ENCODE results near the gene RELN.

Gene RELN

DNA sequence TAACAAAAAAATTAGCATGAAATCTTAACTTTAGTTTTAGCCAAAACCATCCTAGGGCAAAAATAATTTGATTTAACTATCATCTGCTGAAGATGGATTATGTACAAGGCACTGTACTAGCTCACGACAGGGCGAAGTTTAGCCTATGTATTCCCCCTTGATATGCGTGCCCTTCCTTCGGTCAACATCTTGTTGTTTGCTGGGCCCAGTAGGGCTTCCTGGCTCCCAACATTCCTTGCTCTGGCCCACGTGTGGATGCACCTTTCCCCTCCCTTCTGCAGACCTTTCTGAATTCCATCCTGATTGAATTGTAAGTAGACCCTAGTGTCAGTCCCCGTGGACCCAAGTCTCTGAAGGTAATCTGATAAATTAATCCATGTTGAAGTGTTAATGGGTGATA is 212.0 kb downstream of the RELN start:
- no peak for DNase-seq

DNA sequence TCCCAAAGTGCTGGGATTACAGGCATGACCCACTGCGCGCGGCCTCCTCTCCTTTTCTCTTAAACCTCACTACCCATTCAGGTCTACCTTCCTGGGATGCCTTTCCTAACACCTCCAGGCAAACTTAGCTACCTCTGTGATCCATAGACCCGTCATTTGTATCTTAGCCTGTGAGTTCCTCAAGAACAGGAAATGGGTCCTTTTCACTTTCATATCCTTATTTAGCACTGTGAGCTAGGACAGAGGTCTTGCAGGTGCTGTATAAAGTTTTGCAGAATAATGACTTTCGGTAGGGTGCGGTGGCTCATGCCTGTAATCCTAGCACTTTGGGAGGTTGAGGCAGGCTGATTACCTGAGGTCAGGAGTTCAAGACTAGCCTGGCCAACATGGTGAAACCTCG is 215.7 kb downstream of the RELN start:
- no peak for DNase-seq

DNA sequence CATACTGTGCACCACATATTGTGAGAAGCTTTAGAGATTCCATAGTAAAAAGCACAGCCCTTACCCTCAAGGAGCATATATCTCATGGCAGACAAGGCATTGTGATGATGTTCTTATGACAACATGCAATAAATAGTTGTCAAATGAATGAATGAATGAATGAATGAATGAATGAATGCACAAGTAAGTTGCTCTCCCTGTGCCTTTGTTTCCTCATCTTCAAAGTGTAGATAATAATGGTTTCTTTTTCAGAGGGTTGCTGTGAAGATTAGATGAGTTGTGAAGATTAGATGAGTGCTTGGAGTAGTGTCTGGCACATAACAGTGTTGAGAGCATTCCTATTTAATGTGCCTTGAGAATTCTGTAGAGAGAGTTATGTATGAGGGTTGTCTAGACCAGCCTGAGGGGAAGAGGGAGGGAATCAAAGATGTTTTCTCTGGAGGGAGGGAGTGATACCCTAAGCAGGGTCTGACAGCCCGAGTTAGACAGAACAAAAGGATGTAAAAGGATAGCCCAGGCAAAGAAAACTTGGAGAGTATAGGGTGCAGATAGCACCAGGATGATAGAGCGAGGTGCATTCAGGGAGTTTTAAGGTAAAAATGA is 217.2 kb downstream of the RELN start:
- no peak for DNase-seq

DNA sequence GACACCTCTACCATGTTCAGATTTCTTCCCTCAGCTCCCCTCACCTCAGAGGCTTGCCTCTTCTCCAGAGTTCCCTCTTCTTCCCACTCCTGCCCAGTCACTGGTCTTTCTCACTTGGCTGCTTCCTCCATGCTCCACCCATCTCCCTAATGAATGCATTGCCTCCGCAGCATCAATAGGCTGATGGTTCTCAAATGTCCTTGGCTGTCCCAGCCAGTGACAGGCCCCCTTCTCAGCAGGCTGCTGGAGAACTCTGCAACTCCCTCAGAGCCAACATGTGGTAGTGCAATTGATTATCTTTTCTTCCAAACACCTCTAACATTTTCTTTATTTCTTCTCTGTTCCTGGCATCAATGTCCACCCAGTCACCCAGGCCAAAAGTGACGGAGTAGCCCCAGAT is 218.2 kb downstream of the RELN start:
- no peak for DNase-seq

DNA sequence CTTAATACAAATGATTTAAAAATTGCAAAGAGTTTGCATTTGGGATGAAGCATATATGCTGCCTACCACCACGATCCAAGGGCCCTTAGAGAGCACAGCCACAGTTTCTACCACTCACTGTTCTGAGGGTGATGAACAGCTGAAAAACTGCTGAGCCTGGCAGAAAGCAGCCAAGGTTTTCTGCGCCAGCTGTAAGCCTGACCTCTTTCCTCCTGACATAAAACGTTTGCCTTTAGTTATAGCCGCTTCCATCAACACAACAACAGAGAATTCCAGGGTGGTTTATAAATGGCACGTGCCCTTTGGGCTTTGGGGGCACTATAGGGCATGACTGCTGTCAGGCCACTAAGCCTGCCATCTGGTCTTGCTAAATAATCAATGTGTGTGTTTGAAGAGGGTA is 222.8 kb downstream of the RELN start:
- no peak for DNase-seq

DNA sequence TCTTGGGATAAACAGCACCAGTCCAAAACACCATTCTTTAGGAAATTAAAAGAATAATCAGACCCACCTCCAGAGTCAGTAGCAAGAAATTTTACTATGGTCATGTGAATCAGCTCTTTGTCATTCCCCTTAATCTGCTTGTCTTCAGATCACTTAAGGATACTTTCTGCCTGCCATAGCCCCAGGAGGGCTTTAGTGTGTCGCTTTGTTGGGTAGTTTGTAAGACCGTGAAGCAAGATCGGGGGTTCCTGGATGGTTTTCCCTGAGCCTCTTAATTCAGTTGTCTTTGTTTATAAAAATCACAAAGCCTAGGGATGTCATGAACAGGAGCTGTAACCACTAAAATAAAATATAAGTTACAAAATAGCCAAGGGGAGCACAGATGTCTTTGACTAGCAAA is 223.6 kb downstream of the RELN start:
- DNase-seq: no peak

DNA sequence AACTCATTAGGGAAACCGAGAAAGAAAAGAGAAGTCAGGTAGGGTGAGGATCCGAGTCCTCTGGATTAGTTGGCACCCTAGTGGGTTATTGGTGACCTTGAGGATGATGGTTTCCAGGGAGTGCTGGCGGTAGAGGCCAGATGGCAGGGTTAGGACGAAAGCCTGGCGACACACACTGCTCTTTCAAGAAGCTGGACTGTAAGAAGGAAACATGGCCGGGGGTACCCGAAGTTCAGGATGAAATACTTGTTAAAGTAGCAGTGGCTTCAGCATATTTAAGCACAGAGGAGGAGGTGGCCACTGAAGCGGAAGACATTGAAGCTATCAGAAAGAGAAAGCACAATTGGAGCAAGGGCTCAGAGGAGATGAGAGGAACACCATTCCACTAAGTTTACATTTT is 224.6 kb downstream of the RELN start:
- no peak for DNase-seq

DNA sequence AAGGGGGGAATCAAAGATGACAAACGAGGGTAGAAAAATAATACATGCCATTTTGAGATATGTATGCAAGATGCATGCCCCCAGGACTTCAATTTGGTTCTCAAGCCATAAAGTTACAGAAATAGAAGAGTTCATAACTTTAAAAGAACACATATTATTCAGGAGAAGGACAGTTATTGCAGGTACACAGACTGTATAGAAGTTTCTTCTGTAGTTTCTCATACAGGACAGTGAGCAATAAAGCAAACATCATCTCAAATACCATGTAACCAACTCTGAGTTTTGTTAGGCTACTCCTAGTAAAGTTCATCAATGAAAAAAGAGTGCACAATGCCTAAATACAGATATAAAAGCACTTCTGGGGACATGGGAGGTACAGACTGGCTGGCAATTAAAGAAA is 226.6 kb downstream of the RELN start:
- DNase-seq: no peak

DNA sequence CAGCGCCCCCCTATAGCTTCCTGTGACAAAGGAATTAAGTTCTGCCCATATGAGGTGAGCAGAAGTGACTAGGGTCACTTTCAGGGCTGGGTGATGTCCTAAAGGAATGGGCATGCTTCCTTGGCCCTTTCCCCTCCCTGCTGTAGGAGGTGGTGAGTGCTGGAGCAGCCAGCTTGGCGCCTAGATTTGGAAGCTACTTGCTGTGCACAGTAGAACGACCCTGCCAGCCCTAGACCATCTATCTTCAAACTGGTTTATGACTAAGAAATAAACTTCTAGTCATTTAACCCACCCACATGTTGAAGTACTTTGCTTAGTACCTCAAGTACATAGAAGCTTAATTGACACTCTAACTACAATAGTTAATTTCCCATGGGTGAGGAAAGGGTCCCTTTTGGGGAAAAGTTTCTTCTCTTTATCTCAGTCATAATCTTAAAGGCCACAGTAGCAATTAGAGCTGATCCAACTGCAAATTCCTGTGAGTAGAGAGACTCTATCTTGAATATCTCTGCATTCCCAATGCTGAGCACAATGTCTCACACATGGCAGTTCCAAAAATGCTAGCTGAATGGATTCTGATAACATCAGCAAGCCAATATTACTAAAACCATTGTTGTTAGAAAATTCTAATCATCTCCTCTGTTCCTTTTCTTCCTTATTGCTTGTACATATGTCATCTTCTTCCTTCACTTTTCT is 227.2 kb downstream of the RELN start:
- no peak for DNase-seq

DNA sequence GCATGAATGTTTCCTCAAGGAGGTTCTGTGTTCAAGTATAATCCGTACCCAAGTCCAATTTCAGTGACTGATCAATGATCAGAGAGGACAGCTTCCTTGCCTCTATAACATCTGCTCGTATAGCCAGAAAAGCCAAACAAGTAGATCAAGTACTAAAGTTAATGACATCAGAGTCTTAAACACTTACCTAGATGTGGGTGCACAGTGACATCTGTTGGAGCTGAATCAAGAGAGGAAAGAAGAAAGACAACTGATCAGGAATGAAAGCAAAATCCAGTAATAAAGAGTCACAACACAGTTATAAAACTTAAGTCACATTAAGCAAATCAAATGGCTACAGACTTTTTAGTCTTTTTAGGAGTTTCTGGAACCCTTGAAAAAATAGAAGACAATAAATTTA is 236.5 kb downstream of the RELN start:
- DNase-seq: no peak

DNA sequence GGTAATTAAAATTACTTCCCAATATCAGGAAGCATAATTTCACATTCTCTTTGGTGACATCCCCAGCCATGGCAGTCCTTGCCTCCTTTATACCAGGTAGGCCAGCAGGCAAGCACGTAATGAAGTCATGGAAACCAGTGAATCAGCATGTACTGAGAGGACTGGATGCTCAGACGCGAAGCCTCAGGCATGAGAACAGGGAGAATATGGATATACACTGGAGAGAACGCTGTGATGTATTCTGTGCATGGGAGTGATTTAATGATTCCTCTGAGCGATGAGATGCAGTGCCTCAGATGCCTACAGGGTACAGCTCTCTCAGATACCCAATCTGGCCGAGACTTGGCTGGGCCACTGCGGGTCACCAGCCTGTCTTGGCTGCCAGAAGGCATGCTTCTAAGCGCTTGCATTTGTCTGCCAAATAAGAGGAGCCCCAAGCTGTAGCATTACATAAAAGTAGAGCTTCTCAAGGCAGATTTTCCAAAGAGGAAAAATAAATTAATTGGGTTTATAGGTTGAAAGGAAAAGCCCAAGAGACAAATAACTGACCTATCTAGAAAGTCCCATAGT is 238.1 kb downstream of the RELN start:
- DNase-seq: no peak

DNA sequence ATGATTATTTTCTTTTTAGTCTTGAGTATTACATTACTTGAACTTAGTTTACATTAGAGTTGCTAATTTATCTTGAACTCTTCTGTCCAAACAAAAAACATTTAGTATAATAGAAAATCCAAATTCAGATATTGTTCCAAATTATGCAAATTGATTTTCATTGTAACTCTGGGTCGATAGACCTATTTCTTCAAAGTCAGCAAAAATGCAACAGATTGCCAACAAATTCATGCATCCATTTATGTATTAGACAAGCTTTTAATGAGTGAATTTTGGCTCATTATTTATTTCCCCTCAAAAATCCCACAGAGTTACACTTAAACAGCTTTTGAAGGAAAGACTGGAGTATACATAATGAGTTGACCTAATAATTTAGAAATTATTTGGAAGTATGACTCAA is 240.8 kb downstream of the RELN start:
- DNase-seq: no peak

DNA sequence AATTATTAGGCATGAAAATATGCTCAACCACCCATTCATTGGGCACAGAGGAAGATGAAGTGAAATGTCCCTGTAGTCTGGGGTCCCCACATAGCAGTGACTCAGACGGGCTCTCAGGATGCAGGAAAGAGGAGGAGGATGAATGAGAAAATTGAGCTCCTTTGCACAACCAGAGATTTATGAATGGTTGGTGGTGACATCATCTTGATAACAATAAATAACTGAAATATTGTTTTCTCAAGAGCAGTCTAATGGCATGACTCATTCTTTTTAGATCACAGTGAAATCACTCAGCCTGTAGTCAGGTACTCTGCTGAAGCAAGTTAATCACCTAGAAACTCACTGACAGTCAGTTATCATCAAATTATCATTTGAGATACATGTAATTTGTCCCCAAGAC is 254.1 kb downstream of the RELN start:
- no peak for DNase-seq

DNA sequence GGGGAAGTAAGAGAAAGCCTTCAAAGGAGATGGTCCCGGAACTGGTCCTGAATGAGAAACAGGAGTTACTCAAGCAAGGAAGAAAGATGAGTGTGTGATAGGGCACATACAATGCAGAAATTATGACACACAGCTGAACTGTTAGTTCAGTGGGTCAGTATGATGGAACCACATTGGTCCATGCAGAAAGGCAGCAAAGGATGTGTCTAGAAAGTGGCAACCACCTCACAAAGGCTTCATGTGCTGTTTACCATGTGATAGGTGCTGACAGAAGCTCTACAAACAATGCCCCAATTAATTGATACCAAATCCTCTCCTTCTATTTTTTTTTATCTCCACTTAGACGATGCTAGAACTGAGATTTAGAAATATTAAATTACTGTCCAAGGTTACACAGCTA is 258.3 kb downstream of the RELN start:
- no peak for DNase-seq

DNA sequence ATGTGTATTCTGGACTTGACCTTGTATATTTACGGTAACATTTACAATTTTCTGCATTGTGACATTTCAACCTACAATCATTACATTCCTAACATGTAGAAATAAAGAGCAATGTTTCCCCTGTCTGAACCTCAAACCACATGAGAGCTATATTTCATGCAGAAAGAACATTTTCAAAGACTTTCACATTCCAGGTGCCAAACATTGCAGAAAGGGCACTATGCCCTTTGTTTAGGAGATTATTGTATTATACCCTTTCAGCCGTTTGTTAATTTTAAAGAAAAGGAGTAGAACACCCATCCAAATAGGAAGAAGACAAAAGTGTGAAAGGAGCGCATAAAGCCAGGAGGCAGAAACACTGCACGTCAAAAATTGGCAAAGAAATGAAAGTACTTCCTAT is 260.4 kb downstream of the RELN start:
- DNase-seq: no peak

DNA sequence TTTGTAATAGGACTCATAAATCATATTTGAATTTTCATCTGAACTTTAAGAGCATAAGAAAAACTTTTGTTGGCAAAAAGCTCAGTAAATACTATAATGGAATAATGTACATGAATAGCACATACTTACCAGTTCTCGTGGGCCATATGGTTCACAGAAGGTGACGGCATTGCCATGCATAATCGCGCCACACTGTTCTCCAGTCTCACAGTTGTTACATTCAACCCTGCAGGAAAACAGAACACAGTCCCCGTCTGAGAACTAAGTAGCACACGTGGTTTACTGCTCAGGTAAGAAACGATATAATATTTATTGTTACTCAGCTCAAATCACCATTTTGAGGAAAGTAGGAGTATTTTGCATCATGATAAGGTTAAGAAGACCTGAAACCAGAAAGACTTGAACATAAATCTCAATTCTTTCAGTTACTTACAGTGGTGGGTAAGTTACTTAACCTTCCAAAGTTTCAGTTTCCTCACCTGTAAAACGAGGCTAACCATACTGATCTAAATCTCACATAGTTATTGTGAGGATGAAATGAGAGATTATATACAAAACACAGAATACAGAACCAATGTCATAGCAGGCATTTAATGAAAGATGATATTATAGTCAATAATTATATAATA is 261.4 kb downstream of the RELN start:
- DNase-seq: no peak

DNA sequence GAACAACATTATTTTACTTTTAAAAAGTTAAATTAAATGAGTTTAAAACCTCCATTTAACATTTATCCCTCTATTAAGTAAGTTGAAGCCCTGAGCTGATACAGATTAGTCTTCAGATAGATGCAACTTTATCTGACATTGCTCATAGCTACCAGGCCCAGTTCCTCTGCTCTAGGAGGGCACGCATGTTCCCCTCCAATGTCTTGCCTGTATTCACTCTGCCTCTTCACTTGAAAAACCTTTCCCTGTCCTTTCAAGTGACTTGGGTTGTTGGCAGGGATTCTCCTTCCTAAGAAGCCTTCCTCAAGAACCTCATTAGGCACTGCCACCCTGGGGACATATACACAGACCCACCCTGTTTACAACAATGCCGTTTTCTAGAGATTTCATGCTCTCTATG is 270.4 kb downstream of the RELN start:
- no peak for DNase-seq

DNA sequence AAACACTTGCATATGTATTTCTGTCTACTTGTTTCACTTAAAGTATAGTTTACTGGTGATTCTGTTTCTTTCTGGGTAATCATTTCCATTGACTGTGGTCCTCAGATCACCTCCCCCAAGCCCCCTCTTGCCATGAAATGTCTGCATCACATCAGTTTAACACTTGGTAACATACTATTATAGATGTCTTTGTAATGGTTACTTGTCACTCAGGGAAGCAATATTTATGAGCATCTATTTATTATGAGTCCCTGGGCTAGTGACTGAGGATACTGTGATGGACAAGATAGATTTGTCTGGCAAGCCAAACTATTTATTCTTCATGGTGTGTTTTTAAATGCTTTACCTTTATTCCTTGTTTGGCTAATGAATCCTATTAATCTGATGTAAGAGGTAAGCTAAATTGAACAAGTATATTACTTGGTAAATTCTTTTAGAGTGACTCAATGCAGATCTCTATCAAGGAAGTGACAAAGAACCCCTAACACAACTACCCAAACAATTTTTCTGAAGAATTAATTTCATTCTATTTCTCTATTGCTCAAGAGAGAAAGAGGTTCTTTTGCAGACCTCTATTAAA is 270.9 kb downstream of the RELN start:
- DNase-seq: no peak

DNA sequence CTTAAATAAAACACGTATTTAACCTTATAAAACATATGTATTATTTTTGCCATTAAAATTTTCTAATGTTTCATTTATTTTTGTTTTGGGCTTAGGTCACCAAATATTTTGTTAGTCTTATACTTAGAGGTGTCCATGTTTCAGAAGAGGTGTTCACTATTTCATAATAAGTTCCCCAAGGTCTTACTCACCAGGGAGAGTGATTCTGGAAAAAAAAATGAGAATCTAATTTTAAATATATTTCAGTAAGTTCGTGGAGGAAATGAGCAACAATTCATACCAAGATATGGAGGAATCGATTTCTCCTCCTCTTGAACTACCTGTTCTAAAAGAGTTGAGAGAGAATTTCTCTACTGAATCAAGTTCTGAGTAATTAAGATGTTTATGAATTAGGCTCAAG is 271.9 kb downstream of the RELN start:
- DNase-seq: no peak

DNA sequence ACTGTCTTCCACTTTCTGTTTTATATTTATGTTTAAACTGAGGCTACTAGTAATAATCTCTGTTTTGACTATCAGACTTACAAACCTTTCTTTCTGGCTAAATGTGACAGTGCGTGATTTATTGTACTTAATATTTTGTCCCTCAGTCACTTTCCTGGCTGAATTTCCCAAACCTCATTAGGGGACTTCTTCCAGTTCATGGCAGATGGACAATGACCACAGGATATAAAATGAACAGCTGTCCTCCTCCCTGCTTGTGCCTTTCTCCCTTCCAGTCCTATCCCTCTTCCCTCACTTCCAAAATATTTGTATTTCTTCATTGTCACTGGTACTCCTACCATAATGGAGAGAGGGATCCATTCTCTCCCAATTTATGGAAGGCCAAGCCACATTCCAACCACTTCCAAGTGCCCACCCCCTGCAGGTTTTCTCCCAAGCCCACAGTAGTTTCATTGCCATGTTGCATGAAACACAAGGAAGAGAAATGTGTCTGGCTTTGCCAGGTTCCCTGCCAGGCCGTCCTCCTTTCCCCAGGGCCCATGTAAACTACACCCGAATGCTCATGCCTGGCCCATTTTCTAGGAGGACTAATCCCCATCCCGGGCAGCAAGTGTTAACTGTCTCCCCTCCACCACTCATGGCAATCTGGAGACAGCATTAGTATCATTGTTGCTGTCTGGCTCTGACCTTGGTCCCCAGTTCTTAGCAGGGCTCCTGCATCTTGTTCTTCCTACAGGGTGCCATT is 273.9 kb downstream of the RELN start:
- DNase-seq: no peak

DNA sequence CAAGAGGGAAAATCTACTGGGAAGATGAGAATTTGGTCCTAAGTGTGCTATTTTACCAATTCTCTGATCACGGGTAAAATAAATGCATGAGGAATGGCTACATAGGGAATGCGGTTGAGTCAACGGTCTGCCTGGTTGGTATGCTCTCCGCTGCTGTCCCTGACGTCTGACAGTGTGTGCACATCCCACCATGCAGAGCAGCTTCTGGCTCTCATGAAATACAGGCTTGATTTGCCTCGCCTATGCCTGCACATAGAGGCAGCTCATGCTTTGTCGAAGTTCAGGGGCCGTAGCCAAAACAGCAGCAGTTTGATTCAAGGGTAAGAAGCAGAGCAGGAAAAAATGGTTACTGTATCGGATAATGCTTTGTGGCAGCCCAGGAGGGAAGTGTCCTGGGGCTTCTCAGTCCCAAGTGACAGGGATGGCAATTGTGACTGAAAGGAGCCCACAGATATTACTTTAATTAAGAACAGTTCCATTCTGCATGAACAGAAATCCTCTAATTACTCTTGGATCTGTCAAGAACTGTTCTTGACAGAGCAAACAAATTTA is 275.0 kb downstream of the RELN start:
- DNase-seq: no peak

DNA sequence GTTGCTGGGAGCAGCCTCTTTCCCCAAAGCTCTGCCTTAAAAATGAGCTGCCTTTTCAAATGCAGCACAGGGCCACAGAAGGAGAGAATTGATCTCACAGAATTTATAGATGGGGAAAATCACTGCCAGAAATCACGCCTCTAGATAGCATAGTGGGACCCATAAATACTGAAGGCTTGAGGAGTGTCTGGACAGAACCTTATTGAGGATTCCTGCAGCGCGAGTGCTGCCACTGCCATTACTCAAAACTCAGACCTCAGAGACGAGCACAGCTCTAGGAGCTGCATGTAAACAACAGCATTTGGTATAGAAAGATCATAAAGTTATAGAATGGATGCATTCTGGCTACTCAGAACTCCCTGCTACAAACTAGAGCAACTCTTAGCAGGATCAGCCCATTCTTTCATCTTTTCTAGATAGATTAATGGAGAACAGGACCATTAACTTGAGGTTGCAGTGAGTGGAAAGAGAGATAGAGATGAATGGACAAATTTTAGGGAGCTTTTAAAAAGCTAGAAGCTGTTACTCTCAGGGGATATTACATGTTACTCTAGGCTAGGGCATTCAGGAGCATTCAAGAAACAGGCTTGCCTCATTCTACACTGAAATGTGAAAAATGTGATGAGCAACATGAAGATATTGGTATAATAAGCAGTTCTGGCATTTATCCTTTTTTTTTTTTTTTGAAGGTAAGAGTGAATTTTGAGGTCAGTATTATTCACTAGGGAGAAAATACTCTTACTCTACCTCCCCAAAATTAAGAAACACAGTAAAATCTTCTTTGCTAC is 276.3 kb downstream of the RELN start:
- no peak for DNase-seq

All from CD4-positive, alpha-beta T cell treated with Interleukin-15 for 1 hour (primary cell).